Measurements from ENCODE around the gene FBN2. TPM values are rescaled to one million over a fixed set of nuclear protein-coding genes. Genes with fewer than 3 reads are reported as not detected.

FBN2 gene
- total RNA-seq, 1 experiment from 2014 or later, result 0.42 TPM

- intact Hi-C loops (cut with micrococcal nuclease), result no loop called here
- Histone ChIP-seq H3K79me2 (ENCODE audit: insufficient read depth, low read length) (no peaks in the 10 kb centered on the region), H3K9ac (ENCODE audit: low read length) (no peak overlapping the region), H3K27ac (ENCODE audit: low read depth, low read length) (no peak overlapping the region), H3K27me3 (ENCODE audit: insufficient read depth, low read length) (no peaks in the 10 kb centered on the region), H3K4me2 (ENCODE audit: low read length) (no peak overlapping the region), H3K36me3 (ENCODE audit: control insufficient read depth in 1 of 2, insufficient read depth in 2 of 2, low read length in 2 of 2) (no peaks in the 10 kb centered on the region), H3K9me2 (ENCODE audit: insufficient read depth) (no peaks in the 10 kb centered on the region), H2AFZ (ENCODE audit: low read depth, low read length, poor library complexity, severe bottlenecking) (no peak overlapping the region), H4K20me1 (ENCODE audit: insufficient read depth) (no peaks in the 10 kb centered on the region), H3K4me3 (replicated peaks in 1 of 2; ENCODE audit: low read depth in 1 of 2, low read length in 2 of 2) (no peak overlapping the region), H3K9me3 (ENCODE audit: control insufficient read depth in 1 of 2, insufficient read depth in 1 of 2, low read depth in 1 of 2, low read length in 2 of 2) (no peaks in the 10 kb centered on the region), H3K4me1 (ENCODE audit: control insufficient read depth in 1 of 2, insufficient read depth in 2 of 2, low read length in 2 of 2) (no peaks in the 10 kb centered on the region)
- TF ChIP-seq ZBTB33 (IDR thresholded peaks at IDR 0.05; ENCODE audit: extremely low read depth, insufficient replicate concordance, low read length) (no peak), YY1 (IDR thresholded peaks at IDR 0.05; ENCODE audit: extremely low read depth, insufficient replicate concordance, low read depth, low read length) (no peak), EZH2phosphoT487 (IDR thresholded peaks at IDR 0.05; ENCODE audit: borderline replicate concordance) (no peak), CEBPB (IDR thresholded peaks at IDR 0.05; ENCODE audit: low read depth) (no peak), ZNF274 (IDR thresholded peaks at IDR 0.05; ENCODE audit: low read depth, low read length) (no peak), MAX (IDR thresholded peaks at IDR 0.05) (no peak), POLR2A (IDR thresholded peaks at IDR 0.05; ENCODE audit: borderline replicate concordance, extremely low read depth, insufficient read depth, insufficient read length) (no peak), ZFX (IDR thresholded peaks at IDR 0.05) (no peak), POLR2AphosphoS5 (IDR thresholded peaks at IDR 0.05; ENCODE audit: low read depth, low read length) (no peak), CTCF (IDR thresholded peaks at IDR 0.05 in 2 of 3, conservative IDR thresholded peaks at IDR 0.05 in 1 of 3; ENCODE audit: borderline replicate concordance in 1 of 3, insufficient read depth in 1 of 3, low read depth in 2 of 3, low read length in 2 of 3) (no peak), EGR1 (IDR thresholded peaks at IDR 0.05; ENCODE audit: low read depth) (no peak), ELF1 (IDR thresholded peaks at IDR 0.05; ENCODE audit: borderline replicate concordance, low read depth) (no peak), RAD21 (IDR thresholded peaks at IDR 0.05; ENCODE audit: low read depth) (no peak), CBX3 (IDR thresholded peaks at IDR 0.05; ENCODE audit: low read depth) (no peak), TCF7L2 (IDR thresholded peaks at IDR 0.05; ENCODE audit: borderline replicate concordance, extremely low read depth, insufficient read depth, insufficient read length) (no peak), SIN3A (IDR thresholded peaks at IDR 0.05; ENCODE audit: low read depth) (no peak), EZH2 (IDR thresholded peaks at IDR 0.05) (no peak)
- ChIA-PET RAD21 (ENCODE audit: low non-redundant PET in 1 of 2, low total read pairs in 2 of 2, uncharacterized antibody in 2 of 2, unreplicated experiment in 2 of 2) (no interaction called here), CTCF (no interaction called here), POLR2A (no interaction called here)
- no TSS peak for BruUV-seq (replicated peaks)
- ATAC-seq, result no peak
- no peak for DNase-seq (ENCODE audit: low read depth, low spot score)
These were observed 989 bp upstream of the FBN2 start for GRCh38 chr5:128539038-128539429.
